IPS DF 6.9 (cell line): ENCODE data around the gene UBE2I.
"Not testable (repeated sequence)": the region's sequence is repeated elsewhere in the genome, so short reads cannot be mapped to it uniquely, and the experiment has no call there.

Source experiments
- DNase-seq: peaks from one replicate; pipeline ENCODE4 v3.0.0-alpha.2; 2013; ENCODE audit warnings: low read depth, low spot score
- H3K27ac ChIP-seq: one replicate; pipeline ENCODE4 v1.5.1; 2013; ENCODE audit warnings: low read length, control low read depth
- H3K27me3 ChIP-seq: 2 replicates; pipeline ENCODE4 v1.6.1; 2013; ENCODE audit warnings: mild to moderate bottlenecking, low read length; ENCODE audit not compliant: control insufficient read depth, insufficient read depth
- H3K36me3 ChIP-seq: 2 replicates; pipeline ENCODE4 v1.6.1; 2013; ENCODE audit warnings: low read length; ENCODE audit not compliant: control insufficient read depth, insufficient read depth
- H3K4me1 ChIP-seq: 2 replicates; pipeline ENCODE4 v1.6.1; 2013; ENCODE audit warnings: low read length; ENCODE audit not compliant: control insufficient read depth, insufficient read depth
- H3K4me3 ChIP-seq: 2 replicates; pipeline ENCODE4 v1.5.1; 2013; ENCODE audit warnings: mild to moderate bottlenecking, low read length
- H3K9me3 ChIP-seq: 2 replicates; pipeline ENCODE4 v1.6.1; 2013; ENCODE audit warnings: low read length, inconsistent platforms; ENCODE audit not compliant: control insufficient read depth, insufficient read depth
- WGBS: extraction: QIAGEN DNeasy Blood & Tissue Kit; methylation state at CpG from one replicate; pipeline ENCODE4 v1.1.7; 2013; ENCODE audit warnings: mixed read lengths, missing lambda C conversion rate; ENCODE audit not compliant: insufficient read length, insufficient coverage; 5-methylcytosine and 5-hydroxymethylcytosine counted together

The UBE2I gene

DNA sequence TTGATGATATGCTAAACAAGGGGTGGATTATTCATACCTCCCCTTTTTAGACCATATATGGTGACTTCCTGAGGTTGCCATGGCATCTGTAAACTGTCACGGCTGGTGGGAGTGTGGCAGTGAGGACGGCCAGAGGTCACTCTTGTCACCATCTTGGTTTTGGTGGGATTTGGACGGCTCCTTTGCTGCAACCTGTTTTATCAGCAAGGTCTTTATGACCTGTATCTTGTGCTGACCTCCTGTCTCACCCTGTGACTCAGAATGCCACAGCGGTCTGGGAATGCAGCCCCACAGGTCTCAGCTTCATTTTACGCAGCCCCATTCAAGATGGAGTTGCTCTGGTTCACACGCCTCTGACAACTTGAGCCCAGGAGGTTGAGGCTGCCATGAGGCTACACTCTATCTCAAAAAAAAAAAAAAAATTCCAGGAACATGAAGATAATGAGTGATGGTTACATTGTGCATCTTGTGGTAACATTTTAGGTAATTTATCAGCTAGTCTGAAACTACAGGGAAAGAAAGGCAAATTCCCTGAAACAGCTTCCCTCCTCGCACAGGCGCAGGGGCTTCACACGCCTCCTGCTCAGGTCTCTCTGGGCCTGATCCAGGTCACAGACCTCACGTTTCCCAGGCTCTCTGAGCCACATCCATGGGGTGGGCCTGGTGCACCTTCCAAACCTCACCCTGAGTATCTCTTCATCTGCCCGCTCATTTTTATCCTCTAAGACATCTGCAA lies 15.3 kb upstream of the UBE2I start:
- WGBS: no CpG with 5 or more reads among the region's 11 CpGs
- no peak overlapping the region for H3K4me3 ChIP-seq
- H3K27me3 ChIP-seq: peaks cover 9% of the 10 kb centered on the region
- no peak for DNase-seq
- no peaks in the 10 kb centered on the region for H3K36me3 ChIP-seq
- peaks cover 5% of the 10 kb centered on the region for H3K4me1 ChIP-seq
- H3K9me3 ChIP-seq: no peaks in the 10 kb centered on the region
- H3K27ac ChIP-seq: no peak overlapping the region

GRCh38 chr16:1295465-1295864 lies 14.0 kb upstream of the UBE2I start:
- Histone ChIP-seq H3K27me3 (no peaks in the 10 kb centered on the region), H3K4me3 (no peak overlapping the region), H3K27ac (no peak overlapping the region), H3K4me1 (peaks cover 2% of the 10 kb centered on the region; the same call in 1 of the 2 replicates), H3K36me3 (no peaks in the 10 kb centered on the region), H3K9me3 (no peaks in the 10 kb centered on the region)
- no CpG with 5 or more reads among the region's 5 CpGs for WGBS
- DNase-seq: no peak

GRCh38 chr16:1296688-1297017 lies 12.8 kb upstream of the UBE2I start:
- H3K4me3 ChIP-seq, H3K27me3 ChIP-seq, H3K4me1 ChIP-seq, H3K36me3 ChIP-seq, DNase-seq, H3K9me3 ChIP-seq, H3K27ac ChIP-seq: not testable (repeated sequence)
- no CpG with 5 or more reads among the region's 8 CpGs for WGBS

GRCh38 chr16:1297018-1297696 lies 12.3 kb upstream of the UBE2I start:
- DNase-seq: no peak
- no peak overlapping the region for H3K4me3 ChIP-seq
- no peaks in the 10 kb centered on the region for H3K27me3 ChIP-seq
- H3K9me3 ChIP-seq: no peaks in the 10 kb centered on the region
- H3K27ac ChIP-seq: no peak overlapping the region
- peaks cover 3% of the 10 kb centered on the region for H3K4me1 ChIP-seq
- H3K36me3 ChIP-seq: no peaks in the 10 kb centered on the region
- WGBS: no CpG with 5 or more reads among the region's 6 CpGs

GRCh38 chr16:1298406-1298805 lies 11.0 kb upstream of the UBE2I start:
- DNase-seq: no peak
- H3K36me3 ChIP-seq: no peaks in the 10 kb centered on the region
- H3K9me3 ChIP-seq: no peaks in the 10 kb centered on the region
- no CpG with 5 or more reads among the region's 14 CpGs for WGBS
- no peak overlapping the region for H3K4me3 ChIP-seq
- H3K27ac ChIP-seq: no peak overlapping the region
- no peaks in the 10 kb centered on the region for H3K27me3 ChIP-seq
- H3K4me1 ChIP-seq: peaks cover 3% of the 10 kb centered on the region

DNA sequence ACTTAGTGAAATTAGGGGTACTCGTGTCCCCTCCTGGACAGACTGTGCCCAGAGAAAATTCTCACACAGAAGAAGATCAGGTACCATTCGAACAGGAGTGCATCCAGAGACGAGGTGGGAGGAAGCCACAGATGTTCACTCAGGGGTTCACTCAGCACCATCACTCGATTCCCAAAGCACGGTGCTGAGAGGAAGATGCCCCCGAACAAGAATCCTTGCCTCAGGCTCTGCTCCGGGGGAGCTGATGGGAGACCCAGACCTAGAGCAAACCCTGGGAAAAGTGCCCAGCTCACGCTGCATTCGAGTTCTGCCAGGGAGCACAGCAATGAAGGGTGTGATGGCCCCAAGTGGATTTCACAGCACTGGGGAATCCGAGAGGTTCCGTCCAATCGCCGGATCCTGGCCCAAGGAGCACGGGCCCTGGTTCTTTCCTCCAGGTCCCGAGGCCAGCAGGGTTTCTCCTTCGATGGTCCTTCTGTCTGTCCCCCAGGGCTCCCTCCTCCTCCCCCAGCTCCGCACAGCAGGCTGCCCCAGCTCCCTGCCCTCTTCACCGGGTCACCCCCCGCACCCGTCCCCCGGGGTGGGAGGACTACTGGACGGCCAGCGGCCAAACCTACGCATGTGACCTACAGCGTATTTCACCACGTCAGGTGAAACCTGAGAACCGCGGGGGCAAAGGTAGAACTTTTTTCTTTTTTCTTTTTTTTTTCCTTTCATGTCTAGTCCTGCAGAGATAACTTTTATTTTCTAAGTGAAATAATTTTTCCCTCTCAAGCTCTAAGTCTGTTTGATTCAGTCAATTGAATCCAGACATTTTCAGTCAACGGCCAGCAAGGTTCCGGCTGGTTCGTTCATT lies 10.2 kb upstream of the UBE2I start:
- H3K27ac ChIP-seq: no peak overlapping the region
- no peak overlapping the region for H3K4me3 ChIP-seq
- DNase-seq: no peak
- peaks cover 3% of the 10 kb centered on the region for H3K4me1 ChIP-seq
- WGBS: no CpG with 5 or more reads among the region's 31 CpGs
- no peaks in the 10 kb centered on the region for H3K36me3 ChIP-seq
- H3K9me3 ChIP-seq: no peaks in the 10 kb centered on the region
- H3K27me3 ChIP-seq: no peaks in the 10 kb centered on the region

- no CpG with 5 or more reads among the region's 12 CpGs for WGBS
- no peak for DNase-seq
- H3K9me3 ChIP-seq: no peaks in the 10 kb centered on the region
- H3K36me3 ChIP-seq: no peaks in the 10 kb centered on the region
- no peak overlapping the region for H3K4me3 ChIP-seq
- no peak overlapping the region for H3K27ac ChIP-seq
- peaks cover 3% of the 10 kb centered on the region for H3K4me1 ChIP-seq
- no peaks in the 10 kb centered on the region for H3K27me3 ChIP-seq
Measured at GRCh38 chr16:1299868-1300203, 9.6 kb upstream of the UBE2I start.

- H3K9me3 ChIP-seq: no peaks in the 10 kb centered on the region
- no peak overlapping the region for H3K4me3 ChIP-seq
- no CpG with 5 or more reads among the region's 42 CpGs for WGBS
- peaks cover 3% of the 10 kb centered on the region for H3K4me1 ChIP-seq
- DNase-seq: no peak
- no peaks in the 10 kb centered on the region for H3K36me3 ChIP-seq
- H3K27ac ChIP-seq: no peak overlapping the region
- H3K27me3 ChIP-seq: no peaks in the 10 kb centered on the region
Measured at GRCh38 chr16:1300664-1301476, 8.6 kb upstream of the UBE2I start.

- no peak overlapping the region for H3K4me3 ChIP-seq
- H3K27ac ChIP-seq: no peak overlapping the region
- H3K27me3 ChIP-seq: no peaks in the 10 kb centered on the region
- no peaks in the 10 kb centered on the region for H3K9me3 ChIP-seq
- DNase-seq: no peak
- no CpG with 5 or more reads among the region's 12 CpGs for WGBS
- peaks cover 3% of the 10 kb centered on the region for H3K4me1 ChIP-seq
- H3K36me3 ChIP-seq: no peaks in the 10 kb centered on the region
Measured at GRCh38 chr16:1301562-1301961, 7.9 kb upstream of the UBE2I start.

DNA sequence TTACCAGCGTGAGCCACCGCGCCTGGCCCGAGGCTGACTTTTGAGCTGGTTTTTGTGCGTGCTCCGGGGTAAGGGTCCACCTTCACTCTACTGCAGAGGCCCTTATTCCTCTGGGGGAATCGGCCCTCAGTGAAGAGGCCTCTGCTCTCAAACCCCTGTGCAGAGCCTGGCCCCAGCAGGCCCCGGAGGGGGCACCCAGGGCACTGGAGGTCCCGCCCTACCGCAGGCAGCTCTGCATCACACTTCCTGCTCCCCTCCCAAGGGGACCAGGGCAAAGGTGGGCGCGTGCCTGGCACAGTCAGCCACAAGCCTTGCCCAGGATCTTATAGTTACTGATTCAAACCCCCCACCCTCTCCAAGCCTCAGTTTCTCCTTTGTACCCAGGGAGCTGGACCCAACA lies 3.6 kb upstream of the UBE2I start:
- no peak for DNase-seq
- H3K36me3 ChIP-seq: no peaks in the 10 kb centered on the region
- no peaks in the 10 kb centered on the region for H3K27me3 ChIP-seq
- no CpG with 5 or more reads among the region's 12 CpGs for WGBS
- no peak overlapping the region for H3K4me3 ChIP-seq
- no peaks in the 10 kb centered on the region for H3K9me3 ChIP-seq
- H3K4me1 ChIP-seq: peaks cover 1% of the 10 kb centered on the region; the same call in 1 of the 2 replicates
- no peak overlapping the region for H3K27ac ChIP-seq
